ENCODE measurements around the gene HTRA3.

HTRA3 gene

DNA sequence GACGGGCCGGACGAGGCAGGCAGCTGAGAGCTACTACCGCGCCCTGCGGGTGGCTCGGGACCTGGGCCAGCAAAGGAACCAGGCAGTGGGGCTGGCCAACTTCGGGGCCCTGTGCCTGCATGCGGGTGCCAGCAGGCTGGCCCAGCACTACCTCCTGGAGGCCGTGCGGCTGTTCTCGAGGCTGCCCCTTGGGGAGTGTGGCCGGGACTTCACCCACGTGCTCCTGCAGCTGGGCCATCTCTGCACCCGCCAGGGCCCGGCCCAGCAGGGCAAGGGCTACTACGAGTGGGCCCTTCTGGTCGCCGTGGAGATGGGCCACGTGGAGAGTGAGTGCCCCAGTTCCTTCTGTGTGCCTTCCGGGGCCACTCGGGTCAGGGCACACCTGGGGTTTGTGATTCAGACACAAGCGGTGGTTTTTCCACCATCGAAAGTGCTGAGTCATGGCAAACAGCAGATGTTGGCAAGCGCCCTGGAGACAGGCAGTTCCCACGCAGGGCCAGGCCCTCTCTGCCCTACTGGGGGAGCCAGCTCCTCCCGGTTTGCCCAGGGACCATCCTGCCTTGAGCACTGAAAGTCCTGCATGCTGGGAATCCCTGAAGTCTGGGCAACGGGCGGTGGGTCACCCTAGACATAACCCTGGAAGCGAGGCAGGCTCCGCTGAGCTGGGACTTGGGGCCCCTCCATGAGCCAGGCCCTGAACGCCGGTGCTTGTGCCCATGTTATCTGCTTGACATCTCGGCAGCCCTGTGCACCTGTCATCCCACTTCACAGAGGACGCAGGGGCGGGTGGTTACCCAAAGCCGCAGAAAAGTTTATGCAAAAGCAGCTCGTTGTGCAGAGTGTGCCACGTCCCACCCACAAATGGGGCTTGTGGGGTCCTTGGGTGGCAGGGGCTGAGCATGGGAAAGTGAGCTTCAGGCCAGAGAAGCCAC, 41.0 kb upstream of the HTRA3 start:
- ChIA-PET POLR2A (no interaction called here), CTCF (interaction anchor here (1.1 to 5.2 kb wide), 8 partner anchors 9 to 179 kb away, joined by 3 to 26 read pairs (median 7); no protein-coding TSS in a partner anchor)
- H3K4me3 ChIP-seq (ENCODE audit: low read depth, low read length): no peak overlapping the region
- TF ChIP-seq, protein P1, sequence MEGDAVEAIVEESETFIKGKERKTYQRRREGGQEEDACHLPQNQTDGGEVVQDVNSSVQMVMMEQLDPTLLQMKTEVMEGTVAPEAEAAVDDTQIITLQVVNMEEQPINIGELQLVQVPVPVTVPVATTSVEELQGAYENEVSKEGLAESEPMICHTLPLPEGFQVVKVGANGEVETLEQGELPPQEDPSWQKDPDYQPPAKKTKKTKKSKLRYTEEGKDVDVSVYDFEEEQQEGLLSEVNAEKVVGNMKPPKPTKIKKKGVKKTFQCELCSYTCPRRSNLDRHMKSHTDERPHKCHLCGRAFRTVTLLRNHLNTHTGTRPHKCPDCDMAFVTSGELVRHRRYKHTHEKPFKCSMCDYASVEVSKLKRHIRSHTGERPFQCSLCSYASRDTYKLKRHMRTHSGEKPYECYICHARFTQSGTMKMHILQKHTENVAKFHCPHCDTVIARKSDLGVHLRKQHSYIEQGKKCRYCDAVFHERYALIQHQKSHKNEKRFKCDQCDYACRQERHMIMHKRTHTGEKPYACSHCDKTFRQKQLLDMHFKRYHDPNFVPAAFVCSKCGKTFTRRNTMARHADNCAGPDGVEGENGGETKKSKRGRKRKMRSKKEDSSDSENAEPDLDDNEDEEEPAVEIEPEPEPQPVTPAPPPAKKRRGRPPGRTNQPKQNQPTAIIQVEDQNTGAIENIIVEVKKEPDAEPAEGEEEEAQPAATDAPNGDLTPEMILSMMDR (IDR thresholded peaks at IDR 0.05; ENCODE audit: insufficient read depth, low read length, missing control alignments): no peak
- DNase-seq (ENCODE audit: low read depth, low spot score): peak; percentile 16

DNA sequence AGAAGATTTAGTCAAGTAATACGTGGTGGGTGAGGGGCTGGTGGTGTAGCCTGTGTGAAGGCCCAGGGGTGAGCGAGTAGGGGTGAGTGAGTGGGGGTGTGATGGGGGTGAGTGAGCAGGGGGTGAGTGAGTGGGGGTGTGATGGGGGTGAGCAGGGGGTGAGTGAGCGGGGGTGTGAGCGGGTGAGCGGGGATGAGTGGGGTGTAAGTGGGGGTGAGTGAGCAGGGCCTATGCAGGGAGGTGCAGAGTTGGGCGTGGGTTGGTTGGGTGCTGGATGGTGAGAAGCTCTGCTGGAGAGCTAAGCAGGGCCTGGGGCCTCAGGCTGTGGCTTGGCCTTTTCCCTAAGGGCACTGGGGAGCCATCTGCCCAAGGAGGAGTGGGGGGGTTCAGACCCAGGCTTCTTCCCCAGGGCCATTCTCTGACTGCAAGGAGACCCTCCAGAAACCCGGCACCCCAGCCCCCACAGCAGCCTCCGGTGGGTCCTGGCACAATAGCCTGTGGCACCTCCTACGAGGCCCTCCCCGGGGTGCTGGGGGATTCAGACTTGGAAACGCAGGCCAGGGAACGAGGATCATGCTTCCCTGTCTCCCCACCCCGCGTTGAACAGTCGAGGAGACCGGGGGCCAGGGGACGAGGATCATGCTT, 40.1 kb upstream of the HTRA3 start:
- TF ChIP-seq, protein P1 (IDR thresholded peaks at IDR 0.05; ENCODE audit: insufficient read depth, low read length, missing control alignments): no peak
- no peak for DNase-seq (ENCODE audit: low read depth, low spot score)
- ChIA-PET POLR2A (no interaction called here), CTCF (interaction anchor here (1.1 to 5.2 kb wide), 8 partner anchors 8 to 178 kb away, joined by 3 to 26 read pairs (median 6); no protein-coding TSS in a partner anchor)
- H3K4me3 ChIP-seq (ENCODE audit: low read depth, low read length): no peak overlapping the region

DNA sequence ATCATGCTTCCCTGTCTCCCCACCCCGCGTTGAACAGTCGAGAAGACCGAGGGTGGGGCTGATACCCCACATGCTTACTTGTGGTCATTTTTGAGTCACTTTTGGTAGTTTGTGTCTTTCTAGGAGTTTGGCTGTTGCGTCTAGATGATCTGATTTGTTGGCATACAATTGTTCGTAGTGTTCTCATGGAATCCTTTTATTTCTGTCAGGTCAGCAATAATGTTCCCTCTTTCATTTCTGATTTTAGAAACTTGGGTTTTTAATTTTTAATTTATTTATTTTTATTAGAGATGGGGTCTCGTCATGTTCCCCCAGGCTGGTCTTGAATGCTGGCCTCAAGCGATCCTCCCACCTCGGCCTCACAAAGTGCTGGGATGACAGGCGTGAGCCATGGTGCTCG, 39.5 kb upstream of the HTRA3 start:
- DNase-seq (ENCODE audit: low read depth, low spot score): no peak
- CTCF ChIA-PET: interaction anchor here (1.5 to 5.2 kb wide), 3 partner anchors 12 to 172 kb away, joined by 4 to 26 read pairs (median 16); no protein-coding TSS in a partner anchor
- no peak overlapping the region for H3K4me3 ChIP-seq (ENCODE audit: low read depth, low read length)
- POLR2A ChIA-PET: interaction anchor here (0.7 kb wide), 1 partner anchor 14 kb away, joined by 3 read pairs; no protein-coding TSS in a partner anchor
- TF ChIP-seq, protein P1 (IDR thresholded peaks at IDR 0.05; ENCODE audit: insufficient read depth, low read length, missing control alignments): no peak

DNA sequence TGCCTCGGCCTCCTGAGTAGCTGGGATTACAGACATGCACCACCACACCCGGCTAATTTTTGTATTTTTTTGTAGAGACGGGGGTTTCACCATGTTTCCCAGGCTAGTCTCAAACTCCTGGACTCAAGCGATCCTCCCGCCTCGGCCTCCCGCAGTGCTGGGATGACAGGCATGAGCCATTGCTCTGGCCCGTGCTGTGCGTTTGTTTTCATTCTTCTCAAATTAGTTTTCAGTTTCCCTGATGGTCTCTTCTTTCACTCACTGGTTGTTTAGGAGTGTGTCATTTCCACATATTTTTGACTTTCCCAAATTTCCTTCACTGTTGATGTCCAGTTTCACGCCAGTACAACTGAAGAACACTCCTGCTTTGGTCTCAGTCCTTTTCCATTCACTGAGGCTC, 38.7 kb upstream of the HTRA3 start:
- ChIA-PET CTCF (interaction anchor here (1.0 to 2.4 kb wide), 4 partner anchors 11 to 178 kb away, joined by 4 to 15 read pairs (median 5); no protein-coding TSS in a partner anchor), POLR2A (no interaction called here)
- DNase-seq (ENCODE audit: low read depth, low spot score): no peak
- TF ChIP-seq, protein P1 (IDR thresholded peaks at IDR 0.05; ENCODE audit: insufficient read depth, low read length, missing control alignments): no peak
- H3K4me3 ChIP-seq (ENCODE audit: low read depth, low read length): no peak overlapping the region

DNA sequence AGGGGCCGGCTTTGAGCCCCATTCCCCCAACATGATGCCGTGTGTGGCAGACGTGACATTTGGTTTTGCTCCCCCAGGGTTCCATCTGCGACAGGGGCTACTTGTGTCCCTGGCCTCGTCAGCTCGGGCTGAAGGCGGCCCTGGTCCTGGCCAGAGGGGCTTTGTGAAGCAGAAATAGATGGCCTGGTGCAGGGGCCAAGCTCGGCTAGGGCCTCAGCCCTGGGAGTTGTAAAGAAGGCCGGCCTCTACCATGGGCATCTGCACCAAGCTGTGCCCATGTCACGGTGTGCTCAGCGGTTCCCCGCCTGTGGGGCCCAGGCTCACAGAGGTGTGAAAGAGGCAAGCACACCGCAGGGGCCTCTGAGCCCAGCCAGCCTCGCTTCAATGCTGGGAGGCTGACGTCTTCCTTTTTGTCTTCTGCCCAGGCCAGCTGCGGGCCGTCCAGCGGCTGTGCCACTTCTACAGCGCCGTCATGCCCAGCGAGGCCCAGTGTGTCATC, 38.0 kb upstream of the HTRA3 start:
- H3K4me3 ChIP-seq (ENCODE audit: low read depth, low read length): no peak overlapping the region
- CTCF ChIA-PET: interaction anchor here (0.6 to 2.4 kb wide), 5 partner anchors 9 to 177 kb away, joined by 3 to 15 read pairs (median 4); no protein-coding TSS in a partner anchor
- no peak for DNase-seq (ENCODE audit: low read depth, low spot score)
- TF ChIP-seq, protein P1 (IDR thresholded peaks at IDR 0.05; ENCODE audit: insufficient read depth, low read length, missing control alignments): no peak
- POLR2A ChIA-PET: no interaction called here

Data from AG04449 (cell line).